SKM-1 (cell line): ENCODE data around the gene ITPRIPL2.
A peak's percentile ranks its signal among the peaks of the same experiment; 100 is the strongest.

Experiments
- DNase-seq: peaks from one replicate; lab custom pipeline; 2025; ENCODE audit not compliant: unreplicated experiment; lab: John Stamatoyannopoulos, UW

ITPRIPL2 gene

GRCh38 chr16:19118938-19119431, 5.2 kb downstream of the ITPRIPL2 start:
- DNase-seq = peak; percentile 41

- DNase-seq = no peak
Measured at GRCh38 chr16:19119564-19119963, 5.8 kb downstream of the ITPRIPL2 start.

GRCh38 chr16:19123535-19124178, 9.9 kb downstream of the ITPRIPL2 start:
- no peak for DNase-seq

GRCh38 chr16:19126300-19126699, 12.5 kb downstream of the ITPRIPL2 start:
- no peak for DNase-seq

- no peak for DNase-seq
Measured at GRCh38 chr16:19127205-19127604, 13.4 kb downstream of the ITPRIPL2 start.

- DNase-seq = no peak
Measured at GRCh38 chr16:19127674-19128131, 13.9 kb downstream of the ITPRIPL2 start.

- no peak for DNase-seq
Measured at GRCh38 chr16:19128454-19129200, 14.9 kb downstream of the ITPRIPL2 start.

GRCh38 chr16:19130385-19130784, 16.6 kb downstream of the ITPRIPL2 start:
- no peak for DNase-seq

GRCh38 chr16:19130852-19131824, 17.4 kb downstream of the ITPRIPL2 start:
- DNase-seq = no peak

- no peak for DNase-seq
Measured at GRCh38 chr16:19131825-19132218, 18.1 kb downstream of the ITPRIPL2 start.

GRCh38 chr16:19132255-19132654, 18.5 kb downstream of the ITPRIPL2 start:
- no peak for DNase-seq

GRCh38 chr16:19132898-19133297, 19.1 kb downstream of the ITPRIPL2 start:
- no peak for DNase-seq

GRCh38 chr16:19133600-19133999, 19.8 kb downstream of the ITPRIPL2 start:
- no peak for DNase-seq

- no peak for DNase-seq
Measured at GRCh38 chr16:19135201-19135842, 21.6 kb downstream of the ITPRIPL2 start.

GRCh38 chr16:19135896-19136438, 22.2 kb downstream of the ITPRIPL2 start:
- no peak for DNase-seq

- no peak for DNase-seq
Measured at GRCh38 chr16:19136549-19137196, 22.9 kb downstream of the ITPRIPL2 start.

- DNase-seq = no peak
Measured at GRCh38 chr16:19137201-19138128, 23.7 kb downstream of the ITPRIPL2 start.

- no peak for DNase-seq
Measured at GRCh38 chr16:19138601-19139000, 24.8 kb downstream of the ITPRIPL2 start.
